ENCODE results near the gene VAMP2.
"Not testable (repeated sequence)": the region's sequence is repeated elsewhere in the genome, so short reads cannot be mapped to it uniquely, and the experiment has no call there.

VAMP2 gene

GRCh38 chr17:8175795-8176196 is 13.0 kb upstream of the VAMP2 start:
- DNase-seq, result no peak

- DNase-seq, result peak; percentile 42
These were observed 11.1 kb upstream of the VAMP2 start for GRCh38 chr17:8173871-8174322.

- DNase-seq, result peak; percentile 99
These were observed 10.5 kb upstream of the VAMP2 start for GRCh38 chr17:8173056-8173870.

GRCh38 chr17:8170186-8170585 is 7.4 kb upstream of the VAMP2 start:
- not testable (repeated sequence) for DNase-seq

- DNase-seq, result no peak
These were observed 4.8 kb upstream of the VAMP2 start for GRCh38 chr17:8167526-8167925.

- no peak for DNase-seq
These were observed 4.0 kb upstream of the VAMP2 start for GRCh38 chr17:8166731-8167130.

GRCh38 chr17:8164815-8165131 is 2.0 kb upstream of the VAMP2 start:
- no peak for DNase-seq

GRCh38 chr17:8163978-8164814 is 1.4 kb upstream of the VAMP2 start:
- peak; percentile 70 for DNase-seq

- no peak for DNase-seq
These were observed 539 bp upstream of the VAMP2 start for GRCh38 chr17:8162997-8163977.

- DNase-seq, result no peak
These were observed 1.2 kb downstream of the VAMP2 start for GRCh38 chr17:8161289-8162232.

GRCh38 chr17:8160741-8161221 is 2.0 kb downstream of the VAMP2 start:
- no peak for DNase-seq

- no peak for DNase-seq
These were observed 2.5 kb downstream of the VAMP2 start for GRCh38 chr17:8160224-8160577.

- no peak for DNase-seq
These were observed 3.1 kb downstream of the VAMP2 start for GRCh38 chr17:8159459-8160223.

- no peak for DNase-seq
These were observed 3.7 kb downstream of the VAMP2 start for GRCh38 chr17:8159032-8159400.

- peak; percentile 79 for DNase-seq
These were observed 4.3 kb downstream of the VAMP2 start for GRCh38 chr17:8158267-8159031.

GRCh38 chr17:8156246-8156992 is 6.3 kb downstream of the VAMP2 start:
- peak; percentile 100 for DNase-seq

- no peak for DNase-seq
These were observed 6.8 kb downstream of the VAMP2 start for GRCh38 chr17:8155996-8156245.

GRCh38 chr17:8155231-8155995 is 7.3 kb downstream of the VAMP2 start:
- no peak for DNase-seq

- no peak for DNase-seq
These were observed 8.1 kb downstream of the VAMP2 start for GRCh38 chr17:8154608-8155155.
